HG02884 (cell line): ENCODE measurements around the gene LSM2.

Source experiments
- ATAC-seq: cut with Tn5 transposase; IDR thresholded peaks from one replicate; pipeline ENCODE4 v1.9.1; 2021; ENCODE audit warnings: mild to moderate bottlenecking, moderate library complexity; ENCODE audit not compliant: unreplicated experiment

LSM2 gene

GRCh38 chr6:31758281-31758680 lies 48.5 kb downstream of the LSM2 start:
- no peak for ATAC-seq

GRCh38 chr6:31752739-31753319 lies 53.9 kb downstream of the LSM2 start:
- no peak for ATAC-seq

GRCh38 chr6:31750411-31751022 lies 56.2 kb downstream of the LSM2 start:
- ATAC-seq, result no peak

GRCh38 chr6:31749301-31750036 lies 57.3 kb downstream of the LSM2 start:
- no peak for ATAC-seq
